Measurements from ENCODE around the gene C1orf198.

C1orf198 gene

GRCh38 chr1:230828421-230828820 lies 39.9 kb downstream of the C1orf198 start:
- no peak for DNase-seq

- DNase-seq, result no peak
Observed at GRCh38 chr1:230827801-230828200, 40.5 kb downstream of the C1orf198 start.

DNA sequence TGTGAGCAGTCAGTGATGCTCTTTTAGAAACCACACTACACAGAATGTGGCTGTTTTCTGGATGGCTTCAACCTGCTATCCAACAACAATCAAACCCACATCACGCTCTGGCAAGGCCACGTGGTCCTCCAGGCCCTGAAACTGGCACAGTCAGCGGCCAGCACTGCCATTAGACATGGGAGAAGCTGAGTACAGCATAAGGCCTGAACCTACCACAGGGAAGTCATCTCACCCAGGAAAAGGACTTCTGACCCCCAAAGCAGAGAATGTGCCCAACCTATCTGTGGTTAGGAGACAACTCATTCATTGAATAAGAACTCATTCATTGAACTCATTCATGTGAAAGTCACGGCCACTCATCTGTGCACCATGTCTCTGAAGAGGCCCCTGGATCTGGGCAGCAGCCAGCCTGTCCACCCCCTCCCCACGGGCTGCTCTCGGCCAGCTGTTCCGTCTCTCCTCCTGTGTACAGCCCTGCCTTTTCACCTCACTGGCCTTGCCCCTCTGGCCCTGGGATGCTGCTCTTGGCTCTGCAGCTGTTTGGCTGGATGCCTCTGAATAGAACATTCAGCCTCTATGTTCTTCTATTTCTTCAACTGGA lies 41.1 kb downstream of the C1orf198 start:
- DNase-seq, result no peak

DNA sequence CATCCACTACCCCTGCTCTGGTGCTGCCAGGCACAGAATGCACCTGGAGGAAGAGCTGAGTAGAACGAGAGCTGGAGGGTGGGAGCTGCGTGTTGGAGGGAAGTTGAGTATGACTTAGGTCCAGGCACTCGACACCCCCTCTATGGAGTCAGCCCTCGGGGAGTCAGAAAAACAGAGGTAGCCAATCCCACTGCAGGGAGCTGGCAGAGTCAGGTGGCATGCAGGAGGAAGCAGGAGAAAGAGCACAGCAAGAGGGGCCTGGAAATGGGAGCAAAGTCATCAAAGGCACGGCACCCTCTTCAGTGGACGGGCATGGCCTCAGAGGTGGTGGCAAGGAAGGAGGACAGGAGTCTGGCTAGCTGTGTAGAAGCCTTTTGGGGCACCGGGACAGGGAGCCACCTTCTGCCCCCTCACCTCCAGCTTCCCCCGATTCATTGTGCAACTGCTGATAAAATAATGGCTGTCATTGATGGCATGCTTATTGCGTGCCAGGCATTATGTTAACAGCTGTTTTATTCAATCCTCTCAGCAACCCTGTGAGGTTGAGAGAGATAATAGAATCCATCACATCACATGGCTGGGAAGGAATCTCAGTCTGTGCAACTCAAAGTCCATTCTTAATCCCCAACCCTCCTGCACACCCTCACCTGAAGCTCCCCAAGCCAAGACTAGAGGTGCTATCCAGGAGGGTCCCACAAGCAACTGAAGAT lies 42.0 kb downstream of the C1orf198 start:
- DNase-seq, result no peak

DNA sequence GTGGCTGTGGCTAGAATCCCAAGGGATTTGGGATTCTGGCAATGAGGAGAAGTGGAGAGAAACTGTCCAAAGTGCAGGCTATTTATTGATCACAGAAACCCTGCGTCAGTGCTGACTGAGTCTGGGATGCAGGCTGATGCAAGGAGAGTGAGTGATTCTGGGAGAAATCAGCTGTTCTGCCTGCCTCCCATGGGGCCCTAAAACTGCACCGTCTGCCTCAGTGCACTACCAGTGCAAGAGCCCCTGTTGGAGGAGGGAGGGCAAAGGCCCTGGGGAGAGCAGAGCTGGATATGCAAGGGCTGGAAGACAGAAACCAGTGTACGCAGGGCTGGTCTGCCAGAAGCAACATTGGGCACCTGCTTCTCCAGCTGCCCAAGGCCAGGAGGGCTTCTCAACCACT lies 42.6 kb downstream of the C1orf198 start:
- no peak for DNase-seq

DNA sequence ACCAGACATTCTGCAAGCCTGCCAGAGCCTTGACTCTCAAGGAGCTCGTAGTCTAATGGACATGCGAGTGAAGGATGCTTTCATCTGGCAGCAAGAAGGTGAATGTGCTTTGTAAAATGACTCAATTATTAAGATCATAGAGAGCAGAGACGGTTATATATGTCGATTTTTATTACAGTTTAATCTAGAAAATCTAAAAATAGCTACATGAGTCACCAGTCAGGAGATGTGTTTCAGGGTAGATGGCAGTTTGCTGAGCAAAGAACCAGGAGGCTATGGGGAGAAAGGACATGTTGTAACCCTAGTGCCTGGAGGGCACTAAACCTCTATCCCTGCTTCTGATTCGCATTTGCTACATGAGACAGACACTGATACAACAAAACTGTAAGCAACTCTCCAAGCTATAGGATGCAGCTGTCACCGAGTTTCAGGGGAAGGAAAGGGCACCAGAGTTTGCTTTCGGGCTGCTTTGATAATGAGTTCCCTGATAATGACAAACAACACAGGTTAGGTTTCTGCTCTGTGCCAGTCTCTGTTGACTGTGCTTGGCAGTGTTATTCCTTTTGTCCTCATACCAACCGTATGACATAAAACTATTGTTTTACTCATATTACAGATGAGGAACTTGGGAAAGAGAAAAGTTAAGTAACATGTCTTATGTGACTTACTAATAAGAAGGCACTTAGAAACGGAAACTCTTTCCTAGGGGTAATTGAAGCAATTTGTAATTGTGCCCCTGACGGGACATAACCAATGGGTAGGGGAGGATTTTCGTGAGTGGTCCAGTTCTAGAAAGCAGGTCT lies 43.2 kb downstream of the C1orf198 start:
- DNase-seq, result no peak

DNA sequence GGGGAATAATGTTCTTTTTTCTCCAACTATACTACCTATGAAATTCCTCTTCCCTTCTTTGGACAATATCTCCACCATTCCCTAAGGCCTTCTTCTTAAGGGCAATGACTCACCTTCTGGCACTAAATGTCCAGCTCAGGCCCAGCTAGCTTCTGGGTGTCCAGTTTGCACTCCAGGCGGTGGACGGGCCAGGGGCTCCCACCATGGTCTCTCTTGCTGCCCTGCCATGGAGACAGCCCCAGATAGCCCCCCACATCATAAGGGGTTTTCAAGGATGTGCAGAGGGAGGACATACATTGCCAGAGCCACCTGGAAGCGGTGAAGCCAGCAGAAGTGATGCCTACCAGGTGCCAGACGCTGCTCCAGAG lies 43.8 kb downstream of the C1orf198 start:
- DNase-seq, result no peak

GRCh38 chr1:230823931-230824381 lies 44.4 kb downstream of the C1orf198 start:
- DNase-seq, result no peak

GRCh38 chr1:230823426-230823825 lies 44.9 kb downstream of the C1orf198 start:
- no peak for DNase-seq

- no peak for DNase-seq
Observed at GRCh38 chr1:230822092-230822581, 46.2 kb downstream of the C1orf198 start.

- DNase-seq, result no peak
Observed at GRCh38 chr1:230821346-230821745, 47.0 kb downstream of the C1orf198 start.

DNA sequence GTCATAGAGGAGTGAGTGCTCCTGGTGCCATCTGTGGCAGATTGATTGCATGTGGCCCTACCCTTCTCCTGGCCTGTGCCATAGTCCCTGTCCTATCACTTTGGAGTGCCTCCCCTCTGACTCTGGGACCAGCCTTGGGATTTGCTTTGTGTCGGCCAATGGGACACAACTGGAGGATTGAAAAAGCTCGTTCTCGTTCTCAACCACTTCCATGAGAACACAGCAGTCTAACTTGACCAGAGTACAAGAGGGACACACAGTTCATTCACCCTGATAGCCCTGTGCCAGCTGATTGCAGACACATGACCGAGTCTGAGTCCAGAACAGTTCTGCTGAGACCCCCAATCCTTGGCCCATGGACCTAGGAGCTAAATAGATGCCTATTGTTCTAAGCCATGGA lies 47.8 kb downstream of the C1orf198 start:
- DNase-seq, result no peak

GRCh38 chr1:230819976-230820375 lies 48.3 kb downstream of the C1orf198 start:
- no peak for DNase-seq

GRCh38 chr1:230818901-230819300 lies 49.4 kb downstream of the C1orf198 start:
- DNase-seq, result no peak

DNA sequence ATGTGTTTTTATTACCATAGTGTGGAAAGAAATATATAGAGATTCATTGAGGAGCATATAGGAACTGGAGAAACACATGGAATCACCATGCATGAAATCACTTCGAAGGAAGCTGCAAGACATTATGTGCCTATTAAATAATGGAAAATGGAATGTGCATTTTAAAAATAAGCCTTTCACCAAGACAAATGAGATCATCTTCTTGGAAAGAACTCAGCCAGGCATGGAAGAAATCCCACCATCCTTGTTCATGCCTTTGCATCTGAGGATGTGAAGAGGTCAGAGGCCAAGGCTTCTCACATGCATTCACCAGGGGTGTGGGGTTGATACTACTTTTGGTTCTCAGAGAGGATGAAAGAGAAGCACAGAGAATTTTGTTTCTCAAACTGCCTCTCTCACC lies 50.0 kb downstream of the C1orf198 start:
- no peak for DNase-seq

DNA sequence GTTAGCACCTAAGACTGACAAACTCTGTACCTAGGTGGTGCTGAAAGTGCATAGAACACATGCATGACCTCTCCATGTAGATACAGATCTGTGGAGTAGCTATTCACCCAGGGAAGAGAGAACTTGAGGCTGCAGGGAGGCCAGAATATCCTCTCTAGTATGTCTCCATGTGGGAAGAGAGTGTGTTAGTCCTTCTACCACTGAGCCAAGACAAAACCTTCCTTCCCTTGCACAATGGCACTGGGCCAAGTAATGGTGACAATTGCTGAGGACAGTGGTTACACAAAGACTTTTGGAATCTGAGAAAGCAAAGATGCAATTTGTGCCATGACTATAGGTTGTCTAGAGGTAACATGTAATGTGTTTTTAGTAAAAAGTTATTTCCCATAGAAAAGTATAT lies 52.3 kb downstream of the C1orf198 start:
- DNase-seq, result no peak

DNA sequence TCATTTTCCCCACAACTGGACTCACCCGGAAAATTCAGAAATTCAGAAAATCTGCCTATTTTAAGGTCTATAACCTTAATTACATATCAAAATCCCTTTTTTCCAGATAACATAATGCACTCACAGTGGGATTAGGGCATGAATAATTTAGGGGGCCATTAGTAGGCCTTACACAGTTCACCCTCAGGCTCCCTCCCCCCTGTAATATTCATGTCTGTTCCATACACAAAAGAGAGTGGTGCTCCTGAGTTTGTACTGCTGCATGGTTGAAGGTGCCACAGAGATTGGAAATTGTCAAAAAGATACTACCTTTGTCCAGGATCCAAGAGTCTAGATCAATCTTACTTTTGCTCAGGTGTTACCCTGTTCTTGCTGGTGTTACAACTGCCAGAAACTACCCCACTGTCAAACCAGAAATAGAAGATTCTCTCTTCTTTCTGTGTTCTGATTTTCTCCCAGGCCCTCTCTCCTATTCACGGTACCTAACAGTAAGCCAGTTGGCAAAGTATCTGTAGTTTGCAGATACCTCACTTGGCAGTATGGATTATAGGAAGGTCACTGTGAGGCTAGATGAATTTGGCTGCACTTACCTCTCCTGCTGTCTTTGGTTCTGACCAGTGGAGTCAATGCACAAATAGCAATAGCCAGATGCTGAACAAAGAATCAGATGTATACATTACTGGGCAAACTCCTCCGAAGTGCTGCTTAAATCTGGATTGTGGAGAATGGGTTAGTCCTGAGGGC lies 53.2 kb downstream of the C1orf198 start:
- DNase-seq, result no peak

- no peak for DNase-seq
Observed at GRCh38 chr1:230812568-230812967, 55.8 kb downstream of the C1orf198 start.

GRCh38 chr1:230809256-230809990 lies 58.9 kb downstream of the C1orf198 start:
- no peak for DNase-seq

DNA sequence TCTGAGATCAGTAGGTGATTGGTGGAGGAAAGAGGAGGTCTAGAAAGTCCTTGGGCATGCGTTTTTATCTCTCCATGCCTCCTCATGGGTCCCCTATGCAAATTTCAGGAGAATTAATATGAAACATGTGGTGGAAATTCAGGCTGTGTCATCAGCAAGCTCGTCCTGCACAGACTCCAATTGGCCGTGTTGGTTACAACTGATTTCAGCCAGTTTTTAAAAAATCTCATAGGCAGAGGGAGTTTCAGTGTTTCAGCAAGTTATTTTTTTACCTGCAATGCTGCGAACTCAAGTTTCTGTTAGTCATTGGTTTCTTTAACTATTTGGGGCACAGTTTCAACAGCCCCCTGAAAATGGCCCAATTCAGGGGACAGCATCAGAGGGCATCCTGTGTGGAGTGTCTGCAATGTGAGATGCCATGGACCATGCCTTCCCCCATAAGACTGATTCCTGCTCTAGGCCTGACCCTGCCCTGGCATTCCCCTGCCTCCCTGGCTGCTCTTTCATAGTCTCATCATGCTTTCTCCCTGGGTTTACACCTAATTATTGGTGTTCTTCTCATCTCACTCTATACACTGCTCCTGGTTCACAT lies 59.9 kb downstream of the C1orf198 start:
- no peak for DNase-seq

DNA sequence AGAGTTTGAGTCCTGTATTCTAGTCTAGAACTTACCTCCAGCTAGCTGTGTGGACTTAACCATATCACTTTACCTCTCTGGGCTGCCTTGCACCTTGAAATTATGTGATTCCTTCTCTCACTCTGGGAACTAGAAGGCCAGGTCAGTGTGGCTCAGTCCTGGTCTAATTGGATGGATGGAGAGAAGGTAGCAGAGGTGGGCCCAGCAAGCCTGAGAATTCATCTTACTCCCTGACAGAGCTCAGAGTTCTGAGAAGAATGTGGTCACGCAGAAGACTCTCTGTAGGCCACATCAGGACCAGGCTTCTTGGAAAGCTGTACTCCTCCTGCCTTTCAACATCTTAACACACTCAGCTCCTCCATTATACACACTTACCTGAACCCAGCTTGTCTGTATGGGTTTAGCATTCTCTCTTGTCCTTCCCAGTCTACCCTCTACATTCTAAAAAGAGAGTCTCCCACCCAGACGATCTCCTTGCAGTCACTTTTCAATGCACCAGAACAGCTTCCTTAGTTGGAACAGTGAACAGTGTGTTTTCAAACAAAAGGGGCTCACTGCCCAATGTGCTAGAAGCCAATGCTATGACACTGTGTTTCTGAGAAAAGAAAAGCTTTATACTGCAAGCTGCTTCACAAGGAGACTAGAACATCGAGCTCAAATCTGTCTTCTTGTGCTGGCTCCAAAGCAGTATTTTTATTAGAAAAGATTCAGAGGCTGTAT lies 60.6 kb downstream of the C1orf198 start:
- DNase-seq, result no peak

Data from 8988T (cell line).